Pancreas (tissue), 10 donors: ENCODE measurements around the gene POLR3H. TPM values are rescaled to one million over a fixed set of nuclear protein-coding genes. Genes with fewer than 3 reads are reported as not detected.

Experiments
- ATAC-seq, 4 donors: fragments of 200-7000 bp; cut with Tn5 transposase; one replicate each; pipeline versions ENCODE4 v1.8.0 to v1.9.1; 2020; ENCODE audit warnings: mild to moderate bottlenecking in 4 of 4, moderate library complexity in 4 of 4
- DNase-seq, 6 donors: peaks; one replicate each; pipeline ENCODE4 v3.0.0-alpha.2; 2020
- FAIRE-seq: peaks from 2 replicates; lab custom pipeline; 2012; peaks lifted over from hg19 to GRCh38; lab: Jason Lieb, UNC
- H3K27ac ChIP-seq, 4 donors: fragments of 200-600 bp; sonication (generic); 1 replicate in 3 of 4; 2 replicates in 1 of 4; pipeline versions ENCODE4 v1.5.0 to v1.8.0; 2020
- H3K27me3 ChIP-seq, 4 donors: fragments of 200-600 bp; one replicate each; pipeline ENCODE4 v1.8.0; 2021
- H3K36me3 ChIP-seq, 3 donors: fragments of 200-600 bp; sonication (generic) in 1 of 3; one replicate each; pipeline versions ENCODE4 v1.5.0 to v1.8.0; 2020 to 2021
- H3K4me1 ChIP-seq, 3 donors: fragments of 200-600 bp; one replicate each; pipeline ENCODE4 v1.8.0; 2021
- H3K4me3 ChIP-seq, 4 donors: fragments of 200-600 bp; sonication (generic) in 2 of 4; one replicate each; pipeline versions ENCODE4 v1.5.0 to v1.8.0; 2020 to 2021
- H3K9me3 ChIP-seq, 4 donors: fragments of 200-600 bp; one replicate each; pipeline ENCODE4 v1.8.0; 2021
- WGBS, 2 donors: extraction: QIAGEN DNeasy Blood & Tissue Kit; methylation state at CpG; one replicate each; pipeline ENCODE4 v1.1.7; 2013; 5-methylcytosine and 5-hydroxymethylcytosine counted together
- intact Hi-C, 3 donors: fragments of 100-400 bp; cut with DNase I; formaldehyde crosslinking; loops; one replicate each; pipeline versions ENCODE4 v1.11.1 to v1.14.2; 2022
- polyA plus RNA-seq, 2 donors: library from polyadenylated mRNA; stranded (reverse); fragments of 200-250 nt; gene quantifications; one replicate each; pipeline ENCODE4 v1.2.3, GENCODE V29; 2013
- total RNA-seq, 6 donors: library from RNA; stranded (reverse); fragmentation: NEBNext Ultra II Directional in 4 of 6; extraction: Animal tissue kit (Norgen Biotek cat#: 25700) in 4 of 6; gene quantifications; one replicate each; pipeline versions ENCODE4 v1.2.1 to v1.2.4, GENCODE V29; 2021 to 2023
- TF ChIP-seq, protein P1 (sequence below), 4 donors: fragments of 200-600 bp; sonication (generic) in 3 of 4; IDR thresholded peaks; one replicate each; pipeline versions ENCODE4 v1.5.0 to v1.8.0; 2021; ENCODE audit warnings: antibody characterized with exemption in 4 of 4
- donor health status: healthy with polysubstance abuse.
- donor health status: DM: no; HTN: no; CAD: no; lungs with moderate emphysema.
- donor health status: DM: no; HTN: no; CAD: no.
- donor health status: control.
- donor health status: control.
- donor health status: Bipolar disorder and iron deficiency.
- donor health status: DM: yes; HTN: yes; CAD: no.
- donor health status: DM: no; HTN: no; CAD: no.
- donor health status: DM: no; HTN: no; CAD: no.
- donor health status: DM: yes; HTN: yes; CAD: no.

POLR3H gene
- total and polyA plus RNA-seq, 8 donors: 11.0 to 22.0 (median 14.4) TPM

DNA sequence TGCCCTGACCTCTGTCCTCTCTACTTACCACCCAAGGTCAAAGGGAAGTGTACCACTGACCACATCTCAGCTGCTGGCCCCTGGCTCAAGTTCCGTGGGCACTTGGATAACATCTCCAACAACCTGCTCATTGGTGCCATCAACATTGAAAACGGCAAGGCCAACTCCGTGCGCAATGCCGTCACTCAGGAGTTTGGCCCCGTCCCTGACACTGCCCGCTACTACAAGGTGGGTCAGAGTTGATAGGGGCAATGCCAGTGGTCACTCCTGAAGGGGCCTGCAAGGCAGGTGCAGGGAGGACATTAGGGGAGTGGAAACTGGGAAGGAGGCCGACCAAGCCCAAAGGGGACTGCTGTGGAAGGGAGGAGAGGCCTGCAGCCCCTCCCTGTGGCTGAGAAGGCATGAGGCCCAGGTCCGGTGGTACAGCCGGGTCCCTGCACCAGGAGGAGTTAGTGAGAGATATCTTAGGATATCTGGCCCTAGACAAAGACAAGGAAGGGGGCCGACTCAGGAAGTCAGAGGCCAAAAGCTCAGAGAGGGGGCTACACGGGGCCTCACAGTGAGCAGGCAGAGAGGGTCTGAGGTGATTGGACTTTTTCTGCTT is 17.9 kb downstream of the POLR3H start:
- Histone ChIP-seq H3K27me3 (no peaks in the 10 kb centered on the region), H3K4me1 (peaks cover 10 to 13% (median 11%) of the 10 kb centered on the region in 3 donors), H3K4me3 (no peak overlapping the region), H3K27ac (peak overlapping the region in 1 of 4 donors; percentile 8), H3K9me3 (no peaks in the 10 kb centered on the region), H3K36me3 (peaks cover 6 to 45% (median 30%) of the 10 kb centered on the region in 3 donors)
- DNase-seq (no peak), ATAC-seq (peak in 1 of 4 donors; percentile 1), FAIRE-seq (no peak)
- TF ChIP-seq, protein P1, sequence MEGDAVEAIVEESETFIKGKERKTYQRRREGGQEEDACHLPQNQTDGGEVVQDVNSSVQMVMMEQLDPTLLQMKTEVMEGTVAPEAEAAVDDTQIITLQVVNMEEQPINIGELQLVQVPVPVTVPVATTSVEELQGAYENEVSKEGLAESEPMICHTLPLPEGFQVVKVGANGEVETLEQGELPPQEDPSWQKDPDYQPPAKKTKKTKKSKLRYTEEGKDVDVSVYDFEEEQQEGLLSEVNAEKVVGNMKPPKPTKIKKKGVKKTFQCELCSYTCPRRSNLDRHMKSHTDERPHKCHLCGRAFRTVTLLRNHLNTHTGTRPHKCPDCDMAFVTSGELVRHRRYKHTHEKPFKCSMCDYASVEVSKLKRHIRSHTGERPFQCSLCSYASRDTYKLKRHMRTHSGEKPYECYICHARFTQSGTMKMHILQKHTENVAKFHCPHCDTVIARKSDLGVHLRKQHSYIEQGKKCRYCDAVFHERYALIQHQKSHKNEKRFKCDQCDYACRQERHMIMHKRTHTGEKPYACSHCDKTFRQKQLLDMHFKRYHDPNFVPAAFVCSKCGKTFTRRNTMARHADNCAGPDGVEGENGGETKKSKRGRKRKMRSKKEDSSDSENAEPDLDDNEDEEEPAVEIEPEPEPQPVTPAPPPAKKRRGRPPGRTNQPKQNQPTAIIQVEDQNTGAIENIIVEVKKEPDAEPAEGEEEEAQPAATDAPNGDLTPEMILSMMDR (IDR thresholded peaks at IDR 0.05): no peak
- WGBS, 2 donors: 72 to 79% methylated on average over 11 to 12 of the region's 12 CpGs
- intact Hi-C loops: loop anchor here in 1 of 3 donors (10.0 kb wide), 1 partner anchor 122 kb away; no protein-coding TSS in a partner anchor

DNA sequence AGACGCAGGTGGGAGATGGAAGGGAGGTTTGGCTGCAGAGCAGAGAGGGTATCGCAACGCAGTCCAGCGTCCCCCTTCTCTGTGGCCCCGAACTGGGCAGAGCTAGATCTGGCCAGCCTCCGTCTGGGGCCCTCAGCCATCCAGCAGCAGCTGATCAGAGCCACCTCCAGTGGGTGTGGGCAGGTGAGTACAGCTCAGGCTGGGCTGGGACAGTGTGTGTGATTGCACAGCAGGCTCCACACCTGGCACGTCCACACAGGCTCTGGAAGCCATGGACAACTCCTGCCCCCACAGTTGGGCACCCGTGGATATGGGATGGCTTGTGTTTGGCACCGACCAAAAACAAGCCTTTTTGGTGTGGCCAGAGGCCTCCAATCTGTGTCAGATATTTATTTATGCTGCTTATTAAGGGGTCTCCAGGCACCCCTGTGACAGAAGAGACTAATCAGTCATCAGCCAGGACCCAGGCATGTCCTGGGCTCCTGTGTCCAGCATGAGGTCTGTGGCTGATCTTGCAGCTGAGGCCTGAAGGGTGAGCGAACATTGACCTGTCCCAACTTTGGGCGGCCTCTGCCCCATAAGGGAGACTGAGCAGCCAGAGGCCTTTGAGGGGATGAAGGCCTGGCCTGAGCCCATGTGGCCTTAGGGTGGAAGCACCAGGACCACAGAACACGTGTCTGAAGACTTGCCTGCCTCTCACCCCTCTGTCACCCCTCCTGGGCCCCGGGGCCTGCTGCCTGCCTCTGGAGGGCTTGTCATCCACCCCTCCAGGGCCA is 18.6 kb downstream of the POLR3H start:
- peaks cover 6 to 45% (median 30%) of the 10 kb centered on the region in 3 donors for H3K36me3 ChIP-seq

DNA sequence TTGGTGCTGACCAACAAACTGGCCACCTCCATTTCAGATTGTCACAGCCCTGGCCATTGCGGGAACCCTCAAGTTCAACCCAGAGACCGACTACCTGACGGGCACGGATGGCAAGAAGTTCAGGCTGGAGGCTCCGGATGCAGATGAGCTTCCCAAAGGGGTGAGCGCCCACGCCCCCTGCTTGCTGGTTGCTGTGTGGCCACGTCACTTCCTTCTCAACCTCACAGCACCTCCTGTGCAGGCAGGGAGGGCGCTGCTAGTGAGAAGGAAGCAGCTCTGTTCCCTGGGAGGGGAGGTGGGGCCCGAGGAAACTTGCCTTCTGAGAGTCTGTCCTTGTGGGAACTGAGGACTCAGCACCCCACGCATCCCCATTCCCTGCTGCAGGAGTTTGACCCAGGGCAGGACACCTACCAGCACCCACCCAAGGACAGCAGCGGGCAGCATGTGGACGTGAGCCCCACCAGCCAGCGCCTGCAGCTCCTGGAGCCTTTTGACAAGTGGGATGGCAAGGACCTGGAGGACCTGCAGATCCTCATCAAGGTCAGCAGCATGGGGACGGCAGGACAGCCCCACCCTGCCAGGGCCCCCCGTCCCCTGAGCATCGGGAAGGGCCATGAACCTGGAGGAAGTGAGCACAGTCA is 19.3 kb downstream of the POLR3H start:
- WGBS, 2 donors: 85 to 86% methylated on average over 17 of the region's 17 CpGs
- Histone ChIP-seq H3K4me1 (peaks cover 10 to 13% (median 11%) of the 10 kb centered on the region in 3 donors), H3K27ac (peak overlapping the region in 1 of 4 donors; percentile 50), H3K36me3 (peaks cover 6 to 48% (median 26%) of the 10 kb centered on the region in 3 donors), H3K27me3 (no peaks in the 10 kb centered on the region), H3K4me3 (no peak overlapping the region), H3K9me3 (no peaks in the 10 kb centered on the region)
- ATAC-seq (no peak), FAIRE-seq (no peak), DNase-seq (peak in 1 of 6 donors; percentile 33)
- intact Hi-C loops: loop anchor here in 1 of 3 donors (10.0 kb wide), 1 partner anchor 120 kb away; no protein-coding TSS in a partner anchor
- TF ChIP-seq, protein P1 (IDR thresholded peaks at IDR 0.05): no peak

More for the DNA sequence above, 18.6 kb downstream of the POLR3H start:
- WGBS, 2 donors: 81 to 86% methylated on average over 13 of the region's 13 CpGs
- Histone ChIP-seq H3K9me3 (no peaks in the 10 kb centered on the region), H3K27ac (no peak overlapping the region), H3K4me1 (peaks cover 10 to 13% (median 11%) of the 10 kb centered on the region in 3 donors), H3K27me3 (no peaks in the 10 kb centered on the region), H3K4me3 (no peak overlapping the region)
- FAIRE-seq: no peak
- no peak for ATAC-seq
- TF ChIP-seq, protein P1 (IDR thresholded peaks at IDR 0.05): no peak
- intact Hi-C loops: loop anchor here in 1 of 3 donors (10.0 kb wide), 1 partner anchor 121 kb away; no protein-coding TSS in a partner anchor
- DNase-seq: peak in 2 of 6 donors; percentile 37 to 72

DNA sequence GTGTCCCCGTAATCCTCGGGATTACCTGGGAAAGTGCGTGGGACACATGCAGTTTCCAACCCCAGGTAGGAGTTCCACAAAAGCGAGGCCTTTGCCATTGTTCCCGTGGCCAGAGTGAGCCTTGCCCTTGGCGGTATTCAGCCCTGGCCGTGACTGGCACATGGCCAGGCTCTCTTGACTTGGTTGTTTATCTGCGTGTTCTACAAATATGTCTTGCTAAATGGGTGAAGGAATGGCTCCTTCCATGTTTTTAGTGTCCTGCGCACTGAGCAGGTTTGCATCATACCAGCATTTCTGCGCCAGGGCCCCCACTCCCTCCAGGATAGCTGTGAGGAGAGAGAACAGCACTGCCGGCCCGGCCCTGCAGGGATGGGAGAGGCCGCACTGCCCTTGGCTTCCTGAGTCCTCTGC is 20.0 kb downstream of the POLR3H start:
- H3K36me3 ChIP-seq: peaks cover 6 to 47% (median 26%) of the 10 kb centered on the region in 3 donors
- H3K4me3 ChIP-seq: no peak overlapping the region
- H3K9me3 ChIP-seq: no peaks in the 10 kb centered on the region
- 42 to 44% methylated on average over 13 of the region's 13 CpGs for WGBS, 2 donors
- DNase-seq: peak; percentile 54 to 89 (median 70)
- H3K27ac ChIP-seq: peak overlapping the region; percentile 9 to 62 (median 54)
- ATAC-seq: peak; percentile 13 to 57 (median 50)
- peaks cover 10 to 13% (median 11%) of the 10 kb centered on the region in 3 donors for H3K4me1 ChIP-seq
- no peaks in the 10 kb centered on the region for H3K27me3 ChIP-seq
- intact Hi-C loops: loop anchor here in 1 of 3 donors (10.0 kb wide), 1 partner anchor 119 kb away; no protein-coding TSS in a partner anchor
- TF ChIP-seq, protein P1 (IDR thresholded peaks at IDR 0.05): no peak
- no peak for FAIRE-seq
